ENCODE results near the gene SLC38A8.

SLC38A8 gene

GRCh38 chr16:83974475-83974874, 68.1 kb downstream of the SLC38A8 start:
- Histone ChIP-seq H3K9ac (ENCODE audit: low read depth, low read length) (no peak overlapping the region), H3K9me3 (ENCODE audit: control insufficient read depth, insufficient read depth, low read length) (no peaks in the 10 kb centered on the region; the same call in 1 of the 2 replicates), H3K4me1 (ENCODE audit: insufficient read depth, low read length) (no peaks in the 10 kb centered on the region; the same call in 1 of the 2 replicates), H3K36me3 (ENCODE audit: insufficient read depth, low read length) (no peaks in the 10 kb centered on the region)

- no peaks in the 10 kb centered on the region; the same call in 1 of the 2 replicates for H3K4me1 ChIP-seq (ENCODE audit: insufficient read depth, low read length)
- H3K36me3 ChIP-seq (ENCODE audit: insufficient read depth, low read length): no peaks in the 10 kb centered on the region
- no peak overlapping the region for H3K9ac ChIP-seq (ENCODE audit: low read depth, low read length)
- H3K9me3 ChIP-seq (ENCODE audit: control insufficient read depth, insufficient read depth, low read length): no peaks in the 10 kb centered on the region
Observed at GRCh38 chr16:83973581-83974385, 68.8 kb downstream of the SLC38A8 start.

GRCh38 chr16:83973077-83973476, 69.5 kb downstream of the SLC38A8 start:
- no peaks in the 10 kb centered on the region; the same call in 1 of the 2 replicates for H3K4me1 ChIP-seq (ENCODE audit: insufficient read depth, low read length)
- no peaks in the 10 kb centered on the region for H3K36me3 ChIP-seq (ENCODE audit: insufficient read depth, low read length)
- no peak overlapping the region for H3K9ac ChIP-seq (ENCODE audit: low read depth, low read length)
- H3K9me3 ChIP-seq (ENCODE audit: control insufficient read depth, insufficient read depth, low read length): no peaks in the 10 kb centered on the region

GRCh38 chr16:83972256-83973008, 70.2 kb downstream of the SLC38A8 start:
- H3K9me3 ChIP-seq (ENCODE audit: control insufficient read depth, insufficient read depth, low read length): no peaks in the 10 kb centered on the region
- no peaks in the 10 kb centered on the region for H3K36me3 ChIP-seq (ENCODE audit: insufficient read depth, low read length)
- no peaks in the 10 kb centered on the region; the same call in 1 of the 2 replicates for H3K4me1 ChIP-seq (ENCODE audit: insufficient read depth, low read length)
- no peak overlapping the region for H3K9ac ChIP-seq (ENCODE audit: low read depth, low read length)

GRCh38 chr16:83971165-83972130, 71.1 kb downstream of the SLC38A8 start:
- H3K4me1 ChIP-seq (ENCODE audit: insufficient read depth, low read length): no peaks in the 10 kb centered on the region; the same call in 1 of the 2 replicates
- H3K36me3 ChIP-seq (ENCODE audit: insufficient read depth, low read length): no peaks in the 10 kb centered on the region
- no peak overlapping the region for H3K9ac ChIP-seq (ENCODE audit: low read depth, low read length)
- no peaks in the 10 kb centered on the region for H3K9me3 ChIP-seq (ENCODE audit: control insufficient read depth, insufficient read depth, low read length)

- Histone ChIP-seq H3K9ac (ENCODE audit: low read depth, low read length) (no peak overlapping the region), H3K4me1 (ENCODE audit: insufficient read depth, low read length) (no peaks in the 10 kb centered on the region; the same call in 1 of the 2 replicates), H3K9me3 (ENCODE audit: control insufficient read depth, insufficient read depth, low read length) (no peaks in the 10 kb centered on the region), H3K36me3 (ENCODE audit: insufficient read depth, low read length) (no peaks in the 10 kb centered on the region)
Observed at GRCh38 chr16:83970430-83970815, 72.2 kb downstream of the SLC38A8 start.

- Histone ChIP-seq H3K9me3 (ENCODE audit: control insufficient read depth, insufficient read depth, low read length) (no peaks in the 10 kb centered on the region), H3K9ac (ENCODE audit: low read depth, low read length) (no peak overlapping the region), H3K36me3 (ENCODE audit: insufficient read depth, low read length) (no peaks in the 10 kb centered on the region), H3K4me1 (ENCODE audit: insufficient read depth, low read length) (no peaks in the 10 kb centered on the region; the same call in 1 of the 2 replicates)
Observed at GRCh38 chr16:83969771-83970429, 72.7 kb downstream of the SLC38A8 start.

GRCh38 chr16:83968891-83969649, 73.5 kb downstream of the SLC38A8 start:
- Histone ChIP-seq H3K9me3 (ENCODE audit: control insufficient read depth, insufficient read depth, low read length) (no peaks in the 10 kb centered on the region), H3K9ac (ENCODE audit: low read depth, low read length) (peak overlapping the region; percentile 46; the same call in 1 of the 2 replicates), H3K4me1 (ENCODE audit: insufficient read depth, low read length) (no peaks in the 10 kb centered on the region; the same call in 1 of the 2 replicates), H3K36me3 (ENCODE audit: insufficient read depth, low read length) (no peaks in the 10 kb centered on the region)

GRCh38 chr16:83968306-83968851, 74.2 kb downstream of the SLC38A8 start:
- H3K4me1 ChIP-seq (ENCODE audit: insufficient read depth, low read length): no peaks in the 10 kb centered on the region; the same call in 1 of the 2 replicates
- peak overlapping the region; percentile 46; the same call in 1 of the 2 replicates for H3K9ac ChIP-seq (ENCODE audit: low read depth, low read length)
- H3K9me3 ChIP-seq (ENCODE audit: control insufficient read depth, insufficient read depth, low read length): no peaks in the 10 kb centered on the region

GRCh38 chr16:83967838-83968305, 74.7 kb downstream of the SLC38A8 start, which contains the start of gene NECAB2:
Gene NECAB2, plus strand, starts transcription at chr16:83968244. Its CDS starts 405 bp downstream, at chr16:83968649.
- no peaks in the 10 kb centered on the region for H3K36me3 ChIP-seq (ENCODE audit: insufficient read depth, low read length)
- peak within 1 kb of the TSS; percentile 46; the same call in 1 of the 2 replicates for H3K9ac ChIP-seq (ENCODE audit: low read depth, low read length)
- no peaks in the 10 kb centered on the region; the same call in 1 of the 2 replicates for H3K4me1 ChIP-seq (ENCODE audit: insufficient read depth, low read length)
- H3K9me3 ChIP-seq (ENCODE audit: control insufficient read depth, insufficient read depth, low read length): no peaks in the 10 kb centered on the region

More at GRCh38 chr16:83968306-83968851, 74.2 kb downstream of the SLC38A8 start:
- H3K36me3 ChIP-seq (ENCODE audit: insufficient read depth, low read length): no peaks in the 10 kb centered on the region

- no peak overlapping the region for H3K9ac ChIP-seq (ENCODE audit: low read depth, low read length)
- H3K4me1 ChIP-seq (ENCODE audit: insufficient read depth, low read length): no peaks in the 10 kb centered on the region; the same call in 1 of the 2 replicates
- no peaks in the 10 kb centered on the region for H3K9me3 ChIP-seq (ENCODE audit: control insufficient read depth, insufficient read depth, low read length)
- H3K36me3 ChIP-seq (ENCODE audit: insufficient read depth, low read length): no peaks in the 10 kb centered on the region
Observed at GRCh38 chr16:83967091-83967490, 75.5 kb downstream of the SLC38A8 start.

- H3K4me1 ChIP-seq (ENCODE audit: insufficient read depth, low read length): no peaks in the 10 kb centered on the region; the same call in 1 of the 2 replicates
- H3K9me3 ChIP-seq (ENCODE audit: control insufficient read depth, insufficient read depth, low read length): no peaks in the 10 kb centered on the region
- H3K9ac ChIP-seq (ENCODE audit: low read depth, low read length): no peak overlapping the region
- H3K36me3 ChIP-seq (ENCODE audit: insufficient read depth, low read length): no peaks in the 10 kb centered on the region
Observed at GRCh38 chr16:83966153-83966696, 76.4 kb downstream of the SLC38A8 start.
